HepG2 (cell line): Measurements from ENCODE around the gene RHBDD1. TPM values are rescaled to one million over a fixed set of nuclear protein-coding genes. Genes with fewer than 3 reads are reported as not detected.

Experiments
- FOXJ3 ChIP-seq: sonication (generic); formaldehyde crosslinking; IDR thresholded peaks from 2 replicates; pipeline ENCODE4 v1.4.0; 2020; ENCODE audit warnings: missing genetic modification reagents, mild to moderate bottlenecking, borderline replicate concordance
- MXD1 ChIP-seq: sonication (generic); formaldehyde crosslinking; IDR thresholded peaks from 2 replicates; pipeline ENCODE4 v1.4.0; 2020; ENCODE audit warnings: mild to moderate bottlenecking, missing genetic modification reagents
- PRDM15 ChIP-seq: sonication (generic); formaldehyde crosslinking; IDR thresholded peaks from 2 replicates; pipeline ENCODE4 v1.4.0; 2020; ENCODE audit warnings: missing genetic modification reagents
- RERE ChIP-seq: IDR thresholded peaks from 2 replicates; pipeline ENCODE4 v1.6.1; 2016; ENCODE audit warnings: low read depth, missing genetic modification reagents, missing compliant biosample characterization
- STAG1 ChIP-seq: sonication (generic); formaldehyde crosslinking; IDR thresholded peaks from 2 replicates; pipeline ENCODE4 v1.4.0; 2020; ENCODE audit warnings: missing genetic modification reagents
- STAT6 ChIP-seq: sonication (generic); formaldehyde crosslinking; IDR thresholded peaks from 2 replicates; pipeline ENCODE4 v1.4.0; 2020; ENCODE audit warnings: missing genetic modification reagents, mild to moderate bottlenecking, borderline replicate concordance
- SYNCRIP ChIP-seq: fragments of 200-400 bp; formaldehyde crosslinking; IDR thresholded peaks from 2 replicates; pipeline ENCODE4 v1.6.1; 2018; ENCODE audit warnings: mild to moderate bottlenecking, low read depth, low read length; ENCODE audit not compliant: insufficient read depth
- ZBTB44 ChIP-seq: sonication (generic); formaldehyde crosslinking; IDR thresholded peaks from 2 replicates; pipeline ENCODE4 v1.4.0; 2020; ENCODE audit warnings: missing genetic modification reagents
- ZNF263 ChIP-seq: sonication (generic); formaldehyde crosslinking; IDR thresholded peaks from 2 replicates; pipeline ENCODE4 v1.4.0; 2020; ENCODE audit warnings: missing genetic modification reagents
- ZNF367 ChIP-seq: sonication (generic); formaldehyde crosslinking; IDR thresholded peaks from 2 replicates; pipeline ENCODE4 v1.4.0; 2020; ENCODE audit warnings: missing genetic modification reagents, borderline replicate concordance
- ZNF383 ChIP-seq: sonication (generic); formaldehyde crosslinking; IDR thresholded peaks from 2 replicates; pipeline ENCODE4 v1.4.0; 2020; ENCODE audit warnings: missing genetic modification reagents, mild to moderate bottlenecking, borderline replicate concordance
- ZNF562 ChIP-seq: sonication (generic); formaldehyde crosslinking; IDR thresholded peaks from 2 replicates; pipeline ENCODE4 v1.8.0; 2022; ENCODE audit warnings: missing genetic modification reagents, borderline replicate concordance
- ZNF598 ChIP-seq: sonication (generic); formaldehyde crosslinking; IDR thresholded peaks from 2 replicates; pipeline ENCODE4 v1.5.1; 2020; ENCODE audit warnings: mild to moderate bottlenecking, missing genetic modification reagents, borderline replicate concordance
- polyA plus RNA-seq, 8 experiments: library from polyadenylated mRNA; depleted of rRNA in 3 of 8; stranded (reverse) in 7 of 8; unstranded in 1 of 8; fragments of >200 nt; fragmentation: Illumina TruSeq in 4 of 8; extraction: Trizol in 4 of 8; gene quantifications; 2 replicates each; pipeline versions ENCODE4 v1.2.1 to v1.2.3, GENCODE V29; 2011 to 2016; ENCODE audit warnings: low read depth in 4 of 8, missing spikeins in 1 of 8, mixed read lengths in 1 of 8; ENCODE audit not compliant: insufficient read depth in 1 of 8
- total RNA-seq, 5 experiments: library from RNA; depleted of rRNA; stranded (reverse); fragments of >200 nt; fragmentation: Illumina TruSeq; extraction: Trizol; gene quantifications; 2 replicates each; pipeline ENCODE4 v1.2.3, GENCODE V29; 2016; ENCODE audit warnings: low read depth in 1 of 5

RHBDD1 gene
- total and polyA plus RNA-seq, 2 of the 13 experiments (the other 11 are each of a cell fraction or from before 2014, with no cell fraction given), result 8.2 to 9.5 TPM

- TF ChIP-seq MXD1 (peak; percentile 43), ZNF263 (CRISPR knock-in tag) (peak; percentile 72; the same call in 1 of the 2 replicates), ZBTB44 (CRISPR knock-in tag) (no peak), SYNCRIP (no peak), ZNF598 (CRISPR knock-in tag) (0 out of 2 replicates have a peak, but pooled peaks have one; percentile 56), ZNF562 (no peak), PRDM15 (no peak), STAG1 (CRISPR knock-in tag) (peak; percentile 61), RERE (CRISPR knock-in tag) (no peak), STAT6 (CRISPR knock-in tag) (no peak), ZNF383 (no peak), FOXJ3 (CRISPR knock-in tag) (no peak), ZNF367 (CRISPR knock-in tag) (no peak)
Observed at GRCh38 chr2:226799211-226799975, 36.5 kb upstream of the RHBDD1 start, which contains the start of gene IRS1 (continued).
